Endodermal cell (in vitro differentiated cells): Measurements from ENCODE around the gene PLIN1. TPM values are rescaled to one million over a fixed set of nuclear protein-coding genes. Genes with fewer than 3 reads are reported as not detected.

Experiments
- DNase-seq: peaks from one replicate; pipeline ENCODE4 v3.0.0-alpha.2; 2017
- H3K27ac ChIP-seq: 2 replicates; pipeline ENCODE4 v1.5.1; 2013; ENCODE audit warnings: mild to moderate bottlenecking, low read depth, low read length, moderate library complexity
- H3K27me3 ChIP-seq: 2 replicates; pipeline ENCODE4 v1.6.1; 2013; ENCODE audit warnings: mild to moderate bottlenecking, low read length, moderate library complexity; ENCODE audit not compliant: insufficient read depth, control insufficient read depth, poor library complexity, severe bottlenecking
- H3K36me3 ChIP-seq: 2 replicates; pipeline ENCODE4 v1.7.0; 2013; ENCODE audit warnings: mild to moderate bottlenecking, low read length, moderate library complexity; ENCODE audit not compliant: control insufficient read depth, insufficient read depth
- H3K4me1 ChIP-seq: one replicate; pipeline ENCODE4 v1.7.0; 2013; ENCODE audit warnings: low read length; ENCODE audit not compliant: control insufficient read depth, insufficient read depth
- H3K4me3 ChIP-seq: 2 replicates; pipeline ENCODE4 v1.5.1; 2013; ENCODE audit warnings: mild to moderate bottlenecking, low read length, moderate library complexity
- H3K9ac ChIP-seq: 2 replicates; pipeline ENCODE4 v1.6.1; 2013; ENCODE audit warnings: mild to moderate bottlenecking, low read length, moderate library complexity; ENCODE audit not compliant: poor library complexity, severe bottlenecking; ENCODE audit errors: extremely low read depth
- H3K9me3 ChIP-seq: 2 replicates; pipeline ENCODE4 v1.6.1; 2013; ENCODE audit warnings: mild to moderate bottlenecking, low read length, moderate library complexity; ENCODE audit not compliant: control insufficient read depth
- H3K27ac Mint-ChIP-seq: 2 replicates; pipeline ENCODE4 v1.8.0; 2020; ENCODE audit warnings: mixed read lengths
- H3K27me3 Mint-ChIP-seq: 2 replicates; pipeline ENCODE4 v1.8.0; 2021; ENCODE audit warnings: mild to moderate bottlenecking, mixed read lengths; ENCODE audit not compliant: insufficient read depth
- H3K36me3 Mint-ChIP-seq: 2 replicates; pipeline ENCODE4 v1.8.0; 2020; ENCODE audit warnings: low read depth, mixed read lengths
- H3K4me1 Mint-ChIP-seq: 2 replicates; pipeline ENCODE4 v1.8.0; 2020; ENCODE audit warnings: mixed read lengths
- H3K4me3 Mint-ChIP-seq: 2 replicates; pipeline ENCODE4 v1.8.0; 2020; ENCODE audit warnings: mild to moderate bottlenecking, moderate library complexity, mixed read lengths
- H3K9me3 Mint-ChIP-seq: 2 replicates; pipeline ENCODE4 v1.8.0; 2020; ENCODE audit warnings: mild to moderate bottlenecking, mixed read lengths
- CTCF ChIP-seq: fragments of 200-600 bp; sonication (generic); conservative IDR thresholded peaks from 2 replicates; pipeline ENCODE4 v1.5.0; 2021; ENCODE audit warnings: antibody characterized with exemption, mild to moderate bottlenecking
- WGBS, 2 experiments: methylation state at CpG; one replicate each; pipeline versions ENCODE4 v1.1.5 to v1.1.7; 2013; ENCODE audit warnings: missing lambda C conversion rate in 2 of 2, mixed read lengths in 1 of 2; ENCODE audit not compliant: insufficient coverage in 1 of 2, insufficient read length in 1 of 2; 5-methylcytosine and 5-hydroxymethylcytosine counted together
- total RNA-seq, 2 donors: library from RNA; stranded (reverse); fragmentation: NEBNext Ultra II Directional in 1 of 2; extraction: Animal tissue kit (Norgen Biotek cat#: 25700) in 1 of 2; gene quantifications; 2 replicates in 1 of 2; 3 replicates in 1 of 2; pipeline ENCODE4 v1.2.1, GENCODE V29; 2021

The PLIN1 gene
- total RNA-seq, 2 donors from 2014 or later, result 0.11 to 0.22 TPM

GRCh38 chr15:89646416-89647141 is 32.6 kb downstream of the PLIN1 start:
- TF ChIP-seq CTCF, result no peak
- H3K27me3 ChIP-seq, result no peaks in the 10 kb centered on the region
- no peak for DNase-seq
- no peak overlapping the region for H3K4me3 ChIP-seq
- no peaks in the 10 kb centered on the region for H3K4me1 ChIP-seq
- Mint-ChIP-seq H3K4me3 (no peak overlapping the region), H3K9me3 (no peaks in the 10 kb centered on the region), H3K36me3 (peaks cover 55% of the 10 kb centered on the region), H3K27ac (no peak overlapping the region), H3K27me3 (peaks cover 1% of the 10 kb centered on the region), H3K4me1 (no peaks in the 10 kb centered on the region)
- no peak overlapping the region for H3K27ac ChIP-seq
- 89 to 94% methylated on average over 18 to 22 of the region's 22 CpGs for WGBS, 2 experiments
- H3K9ac ChIP-seq, result no peak overlapping the region
- no peaks in the 10 kb centered on the region for H3K9me3 ChIP-seq
- H3K36me3 ChIP-seq, result peaks cover 35% of the 10 kb centered on the region

- no peaks in the 10 kb centered on the region for H3K9me3 ChIP-seq
- no peak overlapping the region for H3K27ac Mint-ChIP-seq
- H3K4me1 Mint-ChIP-seq, result no peaks in the 10 kb centered on the region
- no peaks in the 10 kb centered on the region for H3K9me3 Mint-ChIP-seq
- H3K27me3 Mint-ChIP-seq, result peaks cover 1% of the 10 kb centered on the region
- no peaks in the 10 kb centered on the region for H3K27me3 ChIP-seq
- peaks cover 61% of the 10 kb centered on the region for H3K36me3 Mint-ChIP-seq
- H3K27ac ChIP-seq, result no peak overlapping the region
- peaks cover 42% of the 10 kb centered on the region for H3K36me3 ChIP-seq
- no peak overlapping the region for H3K4me3 Mint-ChIP-seq
- H3K4me3 ChIP-seq, result no peak overlapping the region
- no peak for TF ChIP-seq CTCF
- no peak for DNase-seq
- H3K4me1 ChIP-seq, result no peaks in the 10 kb centered on the region
- no peak overlapping the region for H3K9ac ChIP-seq
- 91 to 94% methylated on average over 6 to 8 of the region's 8 CpGs for WGBS, 2 experiments
These were observed 33.5 kb downstream of the PLIN1 start for GRCh38 chr15:89645680-89646079.

- Histone ChIP-seq H3K9me3 (no peaks in the 10 kb centered on the region), H3K36me3 (peaks cover 42% of the 10 kb centered on the region), H3K9ac (no peak overlapping the region), H3K27me3 (no peaks in the 10 kb centered on the region), H3K27ac (no peak overlapping the region), H3K4me3 (no peak overlapping the region), H3K4me1 (no peaks in the 10 kb centered on the region)
- Mint-ChIP-seq H3K27ac (no peak overlapping the region), H3K4me1 (no peaks in the 10 kb centered on the region), H3K4me3 (no peak overlapping the region), H3K36me3 (peaks cover 55% of the 10 kb centered on the region), H3K9me3 (peaks cover 6% of the 10 kb centered on the region), H3K27me3 (no peaks in the 10 kb centered on the region)
- no peak for TF ChIP-seq CTCF
- 96 to 100% methylated on average over 12 to 16 of the region's 16 CpGs for WGBS, 2 experiments
- no peak for DNase-seq
These were observed 37.1 kb downstream of the PLIN1 start for GRCh38 chr15:89642106-89642505.
